ENCODE data around the gene PCAT7.

Gene PCAT7

GRCh38 chr9:94603259-94604160 is 48.6 kb downstream of the PCAT7 start:
- peak; percentile 69 for DNase-seq (ENCODE audit: low spot score)

- DNase-seq (ENCODE audit: low spot score) = no peak
Observed at GRCh38 chr9:94606646-94607422, 52.0 kb downstream of the PCAT7 start.

- DNase-seq (ENCODE audit: low spot score) = no peak
Observed at GRCh38 chr9:94607423-94607691, 52.5 kb downstream of the PCAT7 start.

GRCh38 chr9:94610181-94610606 is 55.3 kb downstream of the PCAT7 start:
- DNase-seq (ENCODE audit: low spot score) = no peak

- DNase-seq (ENCODE audit: low spot score) = no peak
Observed at GRCh38 chr9:94611638-94612068, 56.8 kb downstream of the PCAT7 start.

- DNase-seq (ENCODE audit: low spot score) = no peak
Observed at GRCh38 chr9:94612071-94612470, 57.2 kb downstream of the PCAT7 start.

GRCh38 chr9:94613003-94613402 is 58.1 kb downstream of the PCAT7 start:
- no peak for DNase-seq (ENCODE audit: low spot score)

- DNase-seq (ENCODE audit: low spot score) = no peak
Observed at GRCh38 chr9:94619026-94619425, 64.1 kb downstream of the PCAT7 start.

Measured in globus pallidus (tissue), 1 donor.